IMR-90 (cell line): ENCODE measurements around the gene NTPCR. TPM values are rescaled to one million over a fixed set of nuclear protein-coding genes. Genes with fewer than 3 reads are reported as not detected.
"Not testable (repeated sequence)": the region's sequence is repeated elsewhere in the genome, so short reads cannot be mapped to it uniquely, and the experiment has no call there.

ENCODE experiments used
- ATAC-seq: fragments of 200-7000 bp; cut with Tn5 transposase; 2 replicates; pipeline ENCODE4 v1.9.1; 2020; ENCODE audit warnings: low read depth, mild to moderate bottlenecking, moderate library complexity
- BruUV-seq: library from RNA; stranded (reverse); fragments of 400-500 nt; replicated peaks from 2 replicates; lab custom pipeline; 2021; lab: Mats Ljungman, UMichigan
- CTCF ChIA-PET: fragments of 300-600 bp; formaldehyde crosslinking; extraction: SDS; loops from one replicate; lab custom pipeline; 2021; ENCODE audit warnings: antibody characterized with exemption; lab: Yijun Ruan, JAX
- POLR2A ChIA-PET: fragments of 300-600 bp; sonication (Branson Sonifier 250); formaldehyde crosslinking; loops from one replicate; lab custom pipeline; 2022; ENCODE audit warnings: antibody characterized with exemption; ENCODE audit not compliant: unreplicated experiment; lab: Charles Lee
- DNase-seq: peaks from one replicate; pipeline ENCODE4 v3.0.0; 2013
- H2AFZ ChIP-seq: replicated peaks from 2 replicates; pipeline ENCODE3; 2013; ENCODE audit warnings: low read length, mild to moderate bottlenecking; ENCODE audit not compliant: poor library complexity
- H2AK5ac ChIP-seq: 2 replicates; pipeline ENCODE4 v1.6.1; 2013; ENCODE audit warnings: low read depth, low read length, inconsistent platforms
- H2AK9ac ChIP-seq: replicated peaks from 2 replicates; pipeline ENCODE3; 2013; ENCODE audit warnings: mild to moderate bottlenecking, low read depth, low read length, moderate library complexity; ENCODE audit not compliant: poor library complexity
- H2BK120ac ChIP-seq: 2 replicates; pipeline ENCODE4 v1.6.1; 2013; ENCODE audit warnings: low read depth, low read length, inconsistent platforms
- H2BK15ac ChIP-seq: 3 replicates; pipeline ENCODE4 v1.6.1; 2013; ENCODE audit warnings: low read depth, low read length, inconsistent platforms
- H2BK20ac ChIP-seq: 2 replicates; pipeline ENCODE4 v1.6.1; 2013; ENCODE audit warnings: low read depth, mild to moderate bottlenecking, inconsistent platforms, low read length, moderate library complexity
- H2BK5ac ChIP-seq: 2 replicates; pipeline ENCODE4 v1.6.1; 2013; ENCODE audit warnings: mild to moderate bottlenecking, low read depth, low read length, inconsistent platforms; ENCODE audit not compliant: poor library complexity, severe bottlenecking
- H3K14ac ChIP-seq: replicated peaks from 2 replicates; pipeline ENCODE4 v1.6.1; 2013; ENCODE audit warnings: low read depth, low read length, inconsistent platforms
- H3K18ac ChIP-seq: 2 replicates; pipeline ENCODE4 v1.6.1; 2013; ENCODE audit warnings: low read depth, low read length, control low read depth
- H3K23ac ChIP-seq: 2 replicates; pipeline ENCODE4 v1.6.1; 2013; ENCODE audit warnings: low read depth, low read length, inconsistent platforms
- H3K27ac ChIP-seq: 2 replicates; pipeline ENCODE4 v1.5.1; 2013; ENCODE audit warnings: mild to moderate bottlenecking, control low read depth, low read length; ENCODE audit not compliant: insufficient read depth
- H3K27me3 ChIP-seq: 2 replicates; pipeline ENCODE4 v1.6.1; 2013; ENCODE audit warnings: low read length; ENCODE audit not compliant: control insufficient read depth, insufficient read depth
- H3K36me3 ChIP-seq: 2 replicates; pipeline ENCODE4 v1.6.1; 2013; ENCODE audit warnings: low read length, mixed read lengths; ENCODE audit not compliant: control insufficient read depth, insufficient read depth
- H3K4ac ChIP-seq: 2 replicates; pipeline ENCODE4 v1.6.1; 2013; ENCODE audit warnings: low read depth, low read length, inconsistent platforms
- H3K4me1 ChIP-seq: 2 replicates; pipeline ENCODE4 v1.6.1; 2013; ENCODE audit warnings: low read length, mixed read lengths; ENCODE audit not compliant: control insufficient read depth, insufficient read depth
- H3K4me2 ChIP-seq: 2 replicates; pipeline ENCODE4 v1.6.1; 2013; ENCODE audit warnings: low read depth, mild to moderate bottlenecking, control low read depth, low read length, moderate library complexity
- H3K4me3 ChIP-seq: 2 replicates; pipeline ENCODE4 v1.5.1; 2013; ENCODE audit warnings: low read depth, mild to moderate bottlenecking, control low read depth, low read length, moderate library complexity; ENCODE audit not compliant: insufficient read depth
- H3K56ac ChIP-seq: 2 replicates; pipeline ENCODE4 v1.6.1; 2013; ENCODE audit warnings: low read length, inconsistent platforms; ENCODE audit not compliant: insufficient read depth; ENCODE audit errors: extremely low read depth
- H3K79me1 ChIP-seq, 2 experiments: 2 replicates each; pipeline ENCODE4 v1.6.1; 2013; ENCODE audit warnings: low read length in 2 of 2, inconsistent platforms in 1 of 2, low read depth in 1 of 2
- H3K9ac ChIP-seq: 2 replicates; pipeline ENCODE4 v1.6.1; 2013; ENCODE audit warnings: low read depth, low read length, control low read depth
- H3K9me1 ChIP-seq: 2 replicates; pipeline ENCODE4 v1.6.1; 2013; ENCODE audit warnings: low read length, inconsistent platforms; ENCODE audit not compliant: insufficient read depth
- H3K9me3 ChIP-seq: 2 replicates; pipeline ENCODE4 v1.6.1; 2013; ENCODE audit warnings: low read length; ENCODE audit not compliant: control insufficient read depth, insufficient read depth
- H4K20me1 ChIP-seq: 2 replicates; pipeline ENCODE4 v1.6.1; 2013; ENCODE audit warnings: low read length, inconsistent platforms; ENCODE audit not compliant: insufficient read depth
- H4K5ac ChIP-seq: 2 replicates; pipeline ENCODE4 v1.6.1; 2013; ENCODE audit warnings: mild to moderate bottlenecking, low read depth, low read length, control low read depth
- H4K8ac ChIP-seq, 2 experiments: 2 replicates each; pipeline ENCODE4 v1.6.1; 2013; ENCODE audit warnings: low read depth in 2 of 2, low read length in 2 of 2, control low read depth in 1 of 2, inconsistent platforms in 1 of 2
- H4K91ac ChIP-seq: 2 replicates; pipeline ENCODE4 v1.6.1; 2013; ENCODE audit warnings: low read depth, low read length, inconsistent platforms; ENCODE audit not compliant: insufficient read depth
- WGBS, 2 experiments: methylation state at CpG; one replicate each; pipeline versions ENCODE4 v1.1.5 to v1.1.7; 2013; ENCODE audit warnings: missing lambda C conversion rate in 2 of 2; ENCODE audit not compliant: insufficient read length in 1 of 2; ENCODE audit errors: extremely low coverage in 2 of 2; 5-methylcytosine and 5-hydroxymethylcytosine counted together
- dilution Hi-C: fragments of 300-500 bp; cut with HindIII; formaldehyde crosslinking; loops from one replicate; pipeline ENCODE4 v1.14.3; 2018; ENCODE audit warnings: low sequenced_read_pairs; ENCODE audit not compliant: unreplicated experiment
- in situ Hi-C: fragments of 300-500 bp; cut with MboI; formaldehyde crosslinking; loops from 3 replicates; pipeline ENCODE4 v1.14.3; 2019; ENCODE audit warnings: low sequenced_read_pairs, inconsistent platforms, mixed read lengths
- intact Hi-C: fragments of 100-400 bp; cut with micrococcal nuclease; formaldehyde crosslinking; loops from 2 replicates; pipeline ENCODE4 v1.10.0; 2022
- polyA plus RNA-seq, 3 experiments: library from polyadenylated mRNA; depleted of rRNA; stranded (reverse); fragments of >200 nt; gene quantifications; 2 replicates each; pipeline ENCODE4 v1.2.3, GENCODE V29; 2012; ENCODE audit warnings: low replicate concordance in 1 of 3
- total RNA-seq: library from RNA; depleted of rRNA; stranded (reverse); fragments of >200 nt; gene quantifications from 2 replicates; pipeline ENCODE4 v1.2.3, GENCODE V29; 2012

Gene NTPCR
- total and polyA plus RNA-seq, 2 of the 4 experiments (the other 2 are of a cell fraction), result 13.3 to 16.5 TPM

GRCh38 chr1:233003638-233004037 lies 53.2 kb downstream of the NTPCR start:
- H3K56ac ChIP-seq, H3K4me1 ChIP-seq, H2AK5ac ChIP-seq, DNase-seq, H2BK120ac ChIP-seq, ATAC-seq, H3K14ac ChIP-seq, BruUV-seq, H4K91ac ChIP-seq, H3K79me1 ChIP-seq, H2BK20ac ChIP-seq, H3K9me3 ChIP-seq, H3K23ac ChIP-seq, H4K20me1 ChIP-seq, H2AFZ ChIP-seq, H4K8ac ChIP-seq, H2BK5ac ChIP-seq, POLR2A ChIA-PET, H2BK15ac ChIP-seq, in situ Hi-C loops, intact Hi-C loops, H3K4me2 ChIP-seq, H3K9ac ChIP-seq, H2AK9ac ChIP-seq, H3K4me3 ChIP-seq, H3K4ac ChIP-seq, H3K27me3 ChIP-seq, H3K18ac ChIP-seq, H4K5ac ChIP-seq, dilution Hi-C loops, H3K27ac ChIP-seq, CTCF ChIA-PET, H3K9me1 ChIP-seq: not testable (repeated sequence)
- H3K36me3 ChIP-seq, result peaks cover 11% of the 10 kb centered on the region
- no CpG with 5 or more reads among the region's 5 CpGs for WGBS, 2 experiments
